ENCODE measurements around the gene RNF213. TPM values are rescaled to one million over a fixed set of nuclear protein-coding genes. Genes with fewer than 3 reads are reported as not detected.

The RNF213 gene
- total and polyA plus RNA-seq, 2 donors (not counting 1 experiment from before 2014, with no cell fraction given), result 36.8 to 245 TPM

GRCh38 chr17:80287038-80287437, 26.4 kb downstream of the RNF213 start:
- Histone ChIP-seq H4K20me1 (ENCODE audit: control insufficient read depth, extremely low read depth, insufficient read depth, low read length) (peaks cover 2% of the 10 kb centered on the region), H3K27ac (ENCODE audit: insufficient read depth, low read length) (no peak overlapping the region), H3K9me3 (ENCODE audit: control insufficient read depth, insufficient read depth, low read depth, low read length) (no peaks in the 10 kb centered on the region), H3K27me3 (ENCODE audit: control insufficient read depth, insufficient read depth, low read length) (no peaks in the 10 kb centered on the region), H3K36me3 (ENCODE audit: control insufficient read depth, insufficient read depth, low read length) (peaks cover 35% of the 10 kb centered on the region), H3K9ac (ENCODE audit: insufficient read depth, low read length) (no peak overlapping the region), H2AFZ (ENCODE audit: low read length) (no peak overlapping the region), H3K4me2 (ENCODE audit: extremely low read depth, insufficient read depth, low read length) (no peak overlapping the region), H3K4me1 (ENCODE audit: control insufficient read depth, extremely low read depth, insufficient read depth, low read length) (no peaks in the 10 kb centered on the region), H3K4me3 (replicated peaks in 1 of 4; ENCODE audit: control extremely low read depth in 1 of 4, insufficient read depth in 1 of 4, low read depth in 3 of 4, low read length in 4 of 4) (no peak overlapping the region), H3K79me2 (ENCODE audit: control insufficient read depth, insufficient read depth, low read length) (peaks cover 2% of the 10 kb centered on the region)
- peak in 1 of 2 donors; percentile 13 for DNase-seq (ENCODE audit: low read depth in 2 of 2)
- TF ChIP-seq CTCF (conservative IDR thresholded peaks at IDR 0.05 in 1 of 2, IDR thresholded peaks at IDR 0.05 in 1 of 2; ENCODE audit: low read depth in 1 of 2, low read length in 2 of 2), result no peak
- TF ChIP-seq EZH2 (IDR thresholded peaks at IDR 0.05; ENCODE audit: low read length, missing control alignments), result no peak

GRCh38 chr17:80287806-80288567, 27.3 kb downstream of the RNF213 start:
- H3K9me3 ChIP-seq (ENCODE audit: control insufficient read depth, insufficient read depth, low read depth, low read length), result no peaks in the 10 kb centered on the region
- no peak for TF ChIP-seq EZH2 (IDR thresholded peaks at IDR 0.05; ENCODE audit: low read length, missing control alignments)
- no peak overlapping the region for H3K9ac ChIP-seq (ENCODE audit: insufficient read depth, low read length)
- no peak overlapping the region for H3K27ac ChIP-seq (ENCODE audit: insufficient read depth, low read length)
- H3K4me1 ChIP-seq (ENCODE audit: control insufficient read depth, extremely low read depth, insufficient read depth, low read length), result no peaks in the 10 kb centered on the region
- H2AFZ ChIP-seq (ENCODE audit: low read length), result no peak overlapping the region
- peaks cover 39% of the 10 kb centered on the region for H3K36me3 ChIP-seq (ENCODE audit: control insufficient read depth, insufficient read depth, low read length)
- DNase-seq (ENCODE audit: low read depth in 2 of 2), result no peak
- H3K4me3 ChIP-seq (replicated peaks in 1 of 4; ENCODE audit: control extremely low read depth in 1 of 4, insufficient read depth in 1 of 4, low read depth in 3 of 4, low read length in 4 of 4), result no peak overlapping the region
- H3K4me2 ChIP-seq (ENCODE audit: extremely low read depth, insufficient read depth, low read length), result no peak overlapping the region
- no peaks in the 10 kb centered on the region for H3K27me3 ChIP-seq (ENCODE audit: control insufficient read depth, insufficient read depth, low read length)
- peaks cover 2% of the 10 kb centered on the region for H3K79me2 ChIP-seq (ENCODE audit: control insufficient read depth, insufficient read depth, low read length)
- peaks cover 2% of the 10 kb centered on the region for H4K20me1 ChIP-seq (ENCODE audit: control insufficient read depth, extremely low read depth, insufficient read depth, low read length)

- Histone ChIP-seq H3K9me3 (ENCODE audit: control insufficient read depth, insufficient read depth, low read depth, low read length) (no peaks in the 10 kb centered on the region), H3K4me2 (ENCODE audit: extremely low read depth, insufficient read depth, low read length) (no peak overlapping the region), H3K27ac (ENCODE audit: insufficient read depth, low read length) (no peak overlapping the region), H3K27me3 (ENCODE audit: control insufficient read depth, insufficient read depth, low read length) (no peaks in the 10 kb centered on the region), H3K36me3 (ENCODE audit: control insufficient read depth, insufficient read depth, low read length) (peaks cover 43% of the 10 kb centered on the region), H3K4me1 (ENCODE audit: control insufficient read depth, extremely low read depth, insufficient read depth, low read length) (no peaks in the 10 kb centered on the region), H3K9ac (ENCODE audit: insufficient read depth, low read length) (no peak overlapping the region), H2AFZ (ENCODE audit: low read length) (no peak overlapping the region), H3K4me3 (replicated peaks in 1 of 4; ENCODE audit: control extremely low read depth in 1 of 4, insufficient read depth in 1 of 4, low read depth in 3 of 4, low read length in 4 of 4) (no peak overlapping the region), H3K79me2 (ENCODE audit: control insufficient read depth, insufficient read depth, low read length) (no peaks in the 10 kb centered on the region), H4K20me1 (ENCODE audit: control insufficient read depth, extremely low read depth, insufficient read depth, low read length) (peaks cover 2% of the 10 kb centered on the region)
- no peak for TF ChIP-seq EZH2 (IDR thresholded peaks at IDR 0.05; ENCODE audit: low read length, missing control alignments)
- TF ChIP-seq CTCF (conservative IDR thresholded peaks at IDR 0.05 in 1 of 2, IDR thresholded peaks at IDR 0.05 in 1 of 2; ENCODE audit: low read depth in 1 of 2, low read length in 2 of 2), result no peak
- no peak for DNase-seq (ENCODE audit: low read depth in 2 of 2)
These were observed 29.0 kb downstream of the RNF213 start for GRCh38 chr17:80289616-80290015.

Data from fibroblast of lung (primary cell).